Keratinocyte (primary cell): ENCODE data around the gene S100A12.

Experiments
- EZH2 ChIP-seq: IDR thresholded peaks from one replicate; pipeline ENCODE4 v1.6.1; 2012; ENCODE audit warnings: inconsistent platforms, mild to moderate bottlenecking, low read length, moderate library complexity
- TF ChIP-seq, protein P1 (sequence below), 3 experiments: IDR thresholded peaks in 1 of 3; conservative IDR thresholded peaks in 1 of 3; optimal IDR thresholded peaks in 1 of 3; 2 replicates in 2 of 3; 3 replicates in 1 of 3; pipeline versions ENCODE3 to v1.5.1; 2011; ENCODE audit warnings: low read length in 3 of 3, mild to moderate bottlenecking in 3 of 3, moderate library complexity in 2 of 3, control low read depth in 1 of 3, inconsistent platforms in 1 of 3; ENCODE audit not compliant: insufficient read depth in 2 of 3; ENCODE audit errors: extremely low read depth in 1 of 3

DNA sequence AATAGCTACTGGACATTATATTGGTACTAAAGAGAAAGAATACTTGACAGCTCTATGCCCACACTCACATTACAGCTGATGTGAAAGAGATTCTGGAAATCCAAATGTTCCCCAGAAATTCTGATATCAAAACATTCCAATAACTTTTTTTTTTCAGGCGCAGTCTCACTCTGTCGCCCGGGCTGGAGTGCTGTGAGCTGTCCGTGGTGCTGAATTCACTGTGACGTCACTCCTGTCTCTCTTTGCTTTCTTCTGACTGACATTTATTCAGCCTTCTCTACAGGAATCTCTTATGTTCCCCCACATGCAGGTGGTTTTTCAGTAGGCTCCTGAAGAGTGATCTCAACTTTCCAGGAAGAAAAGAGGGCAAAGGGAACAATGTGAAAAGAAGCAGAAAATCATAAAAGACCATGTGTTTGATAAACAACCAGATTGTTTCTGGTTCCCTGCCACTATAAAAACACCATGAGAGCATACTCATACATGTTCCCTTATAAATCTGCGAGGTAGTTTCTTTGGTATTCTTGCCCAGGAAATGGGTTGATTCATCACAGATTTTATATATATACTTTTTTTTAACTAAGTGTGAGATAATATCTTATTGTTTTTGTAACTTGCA lies 47.1 kb upstream of the S100A12 start:
- TF ChIP-seq, protein P1, sequence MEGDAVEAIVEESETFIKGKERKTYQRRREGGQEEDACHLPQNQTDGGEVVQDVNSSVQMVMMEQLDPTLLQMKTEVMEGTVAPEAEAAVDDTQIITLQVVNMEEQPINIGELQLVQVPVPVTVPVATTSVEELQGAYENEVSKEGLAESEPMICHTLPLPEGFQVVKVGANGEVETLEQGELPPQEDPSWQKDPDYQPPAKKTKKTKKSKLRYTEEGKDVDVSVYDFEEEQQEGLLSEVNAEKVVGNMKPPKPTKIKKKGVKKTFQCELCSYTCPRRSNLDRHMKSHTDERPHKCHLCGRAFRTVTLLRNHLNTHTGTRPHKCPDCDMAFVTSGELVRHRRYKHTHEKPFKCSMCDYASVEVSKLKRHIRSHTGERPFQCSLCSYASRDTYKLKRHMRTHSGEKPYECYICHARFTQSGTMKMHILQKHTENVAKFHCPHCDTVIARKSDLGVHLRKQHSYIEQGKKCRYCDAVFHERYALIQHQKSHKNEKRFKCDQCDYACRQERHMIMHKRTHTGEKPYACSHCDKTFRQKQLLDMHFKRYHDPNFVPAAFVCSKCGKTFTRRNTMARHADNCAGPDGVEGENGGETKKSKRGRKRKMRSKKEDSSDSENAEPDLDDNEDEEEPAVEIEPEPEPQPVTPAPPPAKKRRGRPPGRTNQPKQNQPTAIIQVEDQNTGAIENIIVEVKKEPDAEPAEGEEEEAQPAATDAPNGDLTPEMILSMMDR (optimal IDR thresholded peaks at IDR 0.05 in 1 of 3, IDR thresholded peaks at IDR 0.05 in 1 of 3, conservative IDR thresholded peaks at IDR 0.05 in 1 of 3; ENCODE audit: extremely low read depth in 1 of 3, insufficient read depth in 2 of 3, low read length in 3 of 3): no peak
- TF ChIP-seq EZH2: no peak
